Measurements from ENCODE around the gene TSPAN17.

DNA sequence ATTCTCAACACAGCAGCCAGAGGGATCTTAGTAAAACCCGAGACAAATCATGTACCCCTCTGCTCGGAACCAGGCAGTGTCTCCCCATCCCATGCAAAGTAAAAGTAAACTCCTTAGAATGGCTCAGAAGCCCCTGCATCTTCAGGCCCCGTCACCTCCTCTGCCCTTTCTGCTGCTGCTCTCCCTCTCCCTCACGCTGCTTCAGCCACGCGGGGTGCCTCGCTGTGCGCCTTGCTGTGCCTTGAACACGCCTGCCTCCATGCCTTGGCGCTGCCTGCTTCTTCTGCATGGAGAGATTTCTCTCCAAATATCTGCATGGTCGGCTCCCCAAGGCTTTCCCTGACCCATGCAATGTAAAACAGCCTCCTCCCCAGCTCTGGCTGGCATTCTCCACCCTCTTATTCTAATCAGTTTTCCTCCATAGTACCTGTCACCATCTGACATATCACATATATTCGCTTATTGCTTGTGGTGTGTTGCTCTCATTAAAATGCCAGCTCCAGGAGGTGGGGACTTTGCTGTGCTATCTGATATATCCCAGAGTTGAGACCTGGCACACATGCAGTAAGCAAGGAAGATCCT, 45.3 kb upstream of the TSPAN17 start:
- TF ChIP-seq, protein P1, sequence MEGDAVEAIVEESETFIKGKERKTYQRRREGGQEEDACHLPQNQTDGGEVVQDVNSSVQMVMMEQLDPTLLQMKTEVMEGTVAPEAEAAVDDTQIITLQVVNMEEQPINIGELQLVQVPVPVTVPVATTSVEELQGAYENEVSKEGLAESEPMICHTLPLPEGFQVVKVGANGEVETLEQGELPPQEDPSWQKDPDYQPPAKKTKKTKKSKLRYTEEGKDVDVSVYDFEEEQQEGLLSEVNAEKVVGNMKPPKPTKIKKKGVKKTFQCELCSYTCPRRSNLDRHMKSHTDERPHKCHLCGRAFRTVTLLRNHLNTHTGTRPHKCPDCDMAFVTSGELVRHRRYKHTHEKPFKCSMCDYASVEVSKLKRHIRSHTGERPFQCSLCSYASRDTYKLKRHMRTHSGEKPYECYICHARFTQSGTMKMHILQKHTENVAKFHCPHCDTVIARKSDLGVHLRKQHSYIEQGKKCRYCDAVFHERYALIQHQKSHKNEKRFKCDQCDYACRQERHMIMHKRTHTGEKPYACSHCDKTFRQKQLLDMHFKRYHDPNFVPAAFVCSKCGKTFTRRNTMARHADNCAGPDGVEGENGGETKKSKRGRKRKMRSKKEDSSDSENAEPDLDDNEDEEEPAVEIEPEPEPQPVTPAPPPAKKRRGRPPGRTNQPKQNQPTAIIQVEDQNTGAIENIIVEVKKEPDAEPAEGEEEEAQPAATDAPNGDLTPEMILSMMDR (IDR thresholded peaks at IDR 0.05): no peak
- TF ChIP-seq, protein P2, sequence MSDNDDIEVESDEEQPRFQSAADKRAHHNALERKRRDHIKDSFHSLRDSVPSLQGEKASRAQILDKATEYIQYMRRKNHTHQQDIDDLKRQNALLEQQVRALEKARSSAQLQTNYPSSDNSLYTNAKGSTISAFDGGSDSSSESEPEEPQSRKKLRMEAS (IDR thresholded peaks at IDR 0.05): no peak
